Epithelial cell of proximal tubule (primary cell): ENCODE results near the gene SLC33A1. TPM values are rescaled to one million over a fixed set of nuclear protein-coding genes. Genes with fewer than 3 reads are reported as not detected.

Experiments
- DNase-seq: peaks from one replicate; pipeline ENCODE4 v3.0.0-alpha.2; 2011; ENCODE audit warnings: low read depth
- H3K4me3 ChIP-seq: 2 replicates; pipeline ENCODE4 v1.5.1; 2011; ENCODE audit warnings: low read depth, mild to moderate bottlenecking, low read length
- CTCF ChIP-seq: conservative IDR thresholded peaks from 2 replicates; pipeline ENCODE4 v1.5.1; 2012; ENCODE audit warnings: low read depth, mild to moderate bottlenecking, low read length
- total RNA-seq: library from RNA; depleted of rRNA; stranded (reverse); fragments of >200 nt; gene quantifications from 2 replicates; pipeline ENCODE4 v1.2.3, GENCODE V29; 2015

The SLC33A1 gene
- total RNA-seq, 1 donor from 2014 or later = 24.0 TPM

DNA sequence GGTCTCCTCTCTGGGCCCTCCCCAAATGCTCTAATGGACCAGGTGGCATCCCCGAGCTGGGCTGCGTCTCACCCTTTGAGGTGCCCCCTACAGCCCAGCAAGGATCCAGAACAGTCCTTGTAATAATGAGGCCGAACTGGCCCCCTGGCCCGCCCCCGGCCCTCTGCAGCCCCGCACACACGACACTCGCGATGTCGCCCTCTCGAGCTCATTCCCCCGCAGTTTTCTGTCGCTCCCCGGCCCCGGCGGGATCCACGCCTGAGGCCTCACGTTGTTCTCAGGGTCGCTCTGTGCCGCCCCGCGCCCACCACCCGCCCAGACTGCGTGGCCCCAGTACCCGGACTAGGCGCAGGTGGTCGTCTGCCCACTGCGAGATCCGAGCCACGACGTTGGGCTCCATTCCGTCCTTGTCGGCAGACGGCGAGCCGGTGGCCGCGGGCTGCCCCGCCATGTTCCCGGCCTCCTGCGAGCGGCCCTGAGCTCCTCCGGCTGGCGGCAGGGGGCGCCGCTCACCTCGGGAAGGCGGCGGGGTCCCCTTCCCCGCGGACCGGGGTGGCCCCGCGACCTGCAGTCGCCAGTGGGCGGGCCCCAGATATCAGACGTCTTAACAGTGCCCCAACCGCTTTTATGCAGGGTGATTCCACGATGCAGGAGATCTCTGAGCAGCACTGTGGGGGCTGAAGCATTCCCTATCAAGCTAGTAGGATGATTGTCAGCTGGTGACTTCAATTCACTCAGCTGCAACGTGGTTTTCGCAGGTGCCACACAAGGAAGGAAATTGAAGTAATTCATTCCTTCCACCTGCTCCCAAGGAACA lies 48.2 kb downstream of the SLC33A1 start, which contains the start of gene C3orf33:
C3orf33 (minus strand) TSS at position 477 of the 817 bp plus-strand sequence; CDS start at position 451, 26 bp downstream.
- peak; percentile 79 for TF ChIP-seq CTCF
- peak within 1 kb of the TSS; percentile 86 for H3K4me3 ChIP-seq
- DNase-seq = no peak

DNA sequence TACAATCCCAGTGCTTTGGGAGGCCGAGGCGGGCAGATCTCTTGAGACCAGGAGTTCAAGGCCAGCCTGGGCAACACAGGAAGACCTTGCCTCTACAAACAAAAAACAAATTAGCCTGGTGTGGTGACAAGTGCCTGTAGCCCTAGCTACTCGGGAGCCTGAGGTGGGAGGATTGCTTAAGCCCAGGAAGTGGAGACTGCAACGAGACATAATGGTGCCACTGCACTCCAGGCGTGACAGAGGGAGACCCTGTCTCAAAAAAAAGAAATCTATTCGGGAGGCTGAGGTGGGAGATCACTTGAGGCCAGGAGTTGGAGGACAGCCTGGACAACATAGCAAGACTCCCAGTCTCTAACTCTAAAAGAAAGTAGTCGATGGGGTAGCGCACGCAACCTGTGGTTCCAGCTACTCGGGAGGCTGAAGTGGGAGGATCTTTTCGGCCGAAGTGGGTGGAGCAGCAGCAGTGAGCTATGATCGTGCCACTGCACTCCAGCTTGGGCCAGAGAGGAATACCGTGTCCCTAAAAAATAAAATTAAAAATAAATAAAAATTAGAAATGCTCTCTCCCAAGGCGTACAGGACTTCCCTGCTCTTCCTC lies 48.9 kb downstream of the SLC33A1 start:
- TF ChIP-seq CTCF = no peak
- H3K4me3 ChIP-seq = peak overlapping the region; percentile 86
- DNase-seq = no peak

DNA sequence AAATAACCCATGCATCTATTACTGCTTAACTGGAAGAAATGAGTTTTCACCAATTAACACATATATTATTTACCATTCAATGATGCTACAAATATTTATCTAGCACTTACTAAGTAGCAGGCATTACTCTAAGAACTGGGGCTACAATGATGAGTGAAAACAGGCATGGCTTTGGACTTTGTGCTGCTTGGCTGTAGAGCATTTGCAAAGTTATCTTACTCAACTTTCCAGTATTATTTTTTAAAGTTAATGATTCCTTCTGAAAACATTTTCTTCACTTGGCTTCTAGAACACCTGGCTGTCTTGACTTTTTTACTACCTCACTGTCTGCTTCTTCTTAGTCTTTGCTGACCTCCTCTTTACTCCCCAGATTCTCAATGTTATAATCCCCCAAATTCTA lies 49.9 kb downstream of the SLC33A1 start:
- no peak for TF ChIP-seq CTCF
- no peak for DNase-seq
- no peak overlapping the region for H3K4me3 ChIP-seq

DNA sequence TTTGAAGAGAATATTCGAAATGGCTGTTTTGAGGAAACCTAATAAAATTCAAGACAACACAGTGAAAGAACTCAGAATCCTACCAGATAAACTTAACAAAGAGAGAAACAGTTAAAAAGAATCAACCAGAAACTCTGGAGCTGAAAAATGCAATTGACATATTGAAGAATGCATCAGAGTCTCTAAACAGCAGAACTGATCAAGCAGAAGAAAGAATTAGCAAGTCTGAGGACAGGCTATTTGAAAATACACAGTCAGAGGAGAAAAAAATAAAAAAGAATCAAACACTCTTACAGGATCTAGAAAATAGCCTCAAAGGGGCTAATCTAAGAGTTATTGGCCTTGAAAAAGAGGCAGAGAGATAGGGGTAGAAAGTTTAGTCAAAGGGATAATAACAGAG lies 61.7 kb downstream of the SLC33A1 start:
- no peak overlapping the region for H3K4me3 ChIP-seq
- no peak for DNase-seq
- no peak for TF ChIP-seq CTCF

GRCh38 chr3:155791190-155791589 lies 63.0 kb downstream of the SLC33A1 start:
- no peak for TF ChIP-seq CTCF
- H3K4me3 ChIP-seq = no peak overlapping the region
- no peak for DNase-seq

GRCh38 chr3:155790272-155790925 lies 63.8 kb downstream of the SLC33A1 start:
- no peak for TF ChIP-seq CTCF
- no peak for DNase-seq
- H3K4me3 ChIP-seq = no peak overlapping the region
